K562 (cell line): Measurements from ENCODE around the gene TM4SF5.

Experiments used
- TFE3 ChIP-seq: fragments of 450-650 bp; formaldehyde crosslinking; IDR thresholded peaks from 2 replicates; pipeline ENCODE4 v1.4.0; 2020; ENCODE audit warnings: mild to moderate bottlenecking, mixed read lengths
- THAP12 ChIP-seq: fragments of 250-450 bp; sonication (Bioruptor Pico); IDR thresholded peaks from 2 replicates; pipeline ENCODE4 v1.9.0; 2021; ENCODE audit warnings: mild to moderate bottlenecking, inconsistent platforms
- ZNF609 ChIP-seq: sonication (generic); formaldehyde crosslinking; IDR thresholded peaks from 2 replicates; pipeline ENCODE4 v1.8.1; 2023; ENCODE audit warnings: missing genetic modification reagents, mild to moderate bottlenecking, borderline replicate concordance

- TF ChIP-seq ZNF609 (no peak), THAP12 (CRISPR knock-in tag) (no peak), TFE3 (CRISPR knock-in tag) (no peak)
These were observed 28.5 kb upstream of the TM4SF5 start for GRCh38 chr17:4743216-4743615.
